ENCODE measurements around the gene ABCD1. TPM values are rescaled to one million over a fixed set of nuclear protein-coding genes. Genes with fewer than 3 reads are reported as not detected.

The ABCD1 gene
- total RNA-seq, 4 donors from 2014 or later = 13.0 to 36.6 (median 15.0) TPM

GRCh38 chrX:153783378-153784013, 58.8 kb downstream of the ABCD1 start:
- TF ChIP-seq EP300 (IDR thresholded peaks at IDR 0.05) = no peak
- TF ChIP-seq POLR2A (IDR thresholded peaks at IDR 0.05) = no peak
- TF ChIP-seq CTCF (IDR thresholded peaks at IDR 0.05) = no peak
- Histone ChIP-seq H3K36me3 (peaks cover 0 to 51% (median 0%) of the 10 kb centered on the region in 3 donors), H3K27ac (no peak overlapping the region), H3K27me3 (no peaks in the 10 kb centered on the region), H3K4me1 (peaks cover 0 to 24% (median 11%) of the 10 kb centered on the region in 4 donors), H3K9me3 (no peaks in the 10 kb centered on the region), H3K4me3 (no peak overlapping the region)
- no peak for DNase-seq (ENCODE audit: low spot score in 2 of 2)
- WGBS, 2 donors = 80% methylated on average over 1 to 24 of the region's 24 CpGs

GRCh38 chrX:153784325-153784967, 59.8 kb downstream of the ABCD1 start:
- Histone ChIP-seq H3K4me3 (no peak overlapping the region), H3K9me3 (no peaks in the 10 kb centered on the region), H3K4me1 (peaks cover 0 to 24% (median 11%) of the 10 kb centered on the region in 4 donors), H3K36me3 (peaks cover 0 to 61% (median 0%) of the 10 kb centered on the region in 3 donors), H3K27ac (no peak overlapping the region), H3K27me3 (no peaks in the 10 kb centered on the region)
- no peak for TF ChIP-seq CTCF (IDR thresholded peaks at IDR 0.05)
- 89 to 90% methylated on average over 20 to 21 of the region's 27 CpGs for WGBS, 2 donors
- no peak for DNase-seq (ENCODE audit: low spot score in 2 of 2)

- Histone ChIP-seq H3K4me1 (peaks cover 0 to 10% (median 0%) of the 10 kb centered on the region in 4 donors), H3K4me3 (no peak overlapping the region), H3K27me3 (no peaks in the 10 kb centered on the region), H3K27ac (no peak overlapping the region), H3K9me3 (no peaks in the 10 kb centered on the region), H3K36me3 (peaks cover 0 to 69% (median 0%) of the 10 kb centered on the region in 3 donors)
- WGBS, 2 donors = 97 to 100% methylated on average over 1 to 12 of the region's 15 CpGs
- no peak for DNase-seq (ENCODE audit: low spot score in 2 of 2)
- no peak for TF ChIP-seq EP300 (IDR thresholded peaks at IDR 0.05)
These were observed 62.0 kb downstream of the ABCD1 start for GRCh38 chrX:153786669-153787068.

GRCh38 chrX:153789654-153790053, 65.0 kb downstream of the ABCD1 start:
- H3K4me1 ChIP-seq = peaks cover 0 to 17% (median 0%) of the 10 kb centered on the region in 4 donors
- 91 to 92% methylated on average over 4 to 12 of the region's 12 CpGs for WGBS, 2 donors
- no peak overlapping the region for H3K4me3 ChIP-seq
- TF ChIP-seq POLR2A (IDR thresholded peaks at IDR 0.05) (no peak), CTCF (IDR thresholded peaks at IDR 0.05) (no peak), EP300 (IDR thresholded peaks at IDR 0.05) (no peak)
- H3K27ac ChIP-seq = no peak overlapping the region
- no peaks in the 10 kb centered on the region for H3K27me3 ChIP-seq
- H3K36me3 ChIP-seq = peaks cover 0 to 56% (median 0%) of the 10 kb centered on the region in 3 donors
- no peaks in the 10 kb centered on the region for H3K9me3 ChIP-seq
- no peak for DNase-seq (ENCODE audit: low spot score in 2 of 2)

GRCh38 chrX:153791104-153791852, 66.6 kb downstream of the ABCD1 start:
- Histone ChIP-seq H3K36me3 (peaks cover 0 to 40% (median 0%) of the 10 kb centered on the region in 3 donors), H3K27ac (no peak overlapping the region), H3K27me3 (no peaks in the 10 kb centered on the region), H3K4me3 (no peak overlapping the region), H3K9me3 (no peaks in the 10 kb centered on the region), H3K4me1 (peaks cover 0 to 30% (median 3%) of the 10 kb centered on the region in 4 donors)
- TF ChIP-seq POLR2A (IDR thresholded peaks at IDR 0.05) (no peak), CTCF (IDR thresholded peaks at IDR 0.05) (no peak), EP300 (IDR thresholded peaks at IDR 0.05) (no peak)
- no peak for DNase-seq (ENCODE audit: low spot score in 2 of 2)
- 82 to 85% methylated on average over 13 to 17 of the region's 17 CpGs for WGBS, 2 donors

Measured in tibial nerve (tissue), 4 donors.